MM.1S (cell line): ENCODE results near the gene LRG1.

Experiments
- EZH2phosphoT487 ChIP-seq: fragments of 300-600 bp; sonication (generic); IDR thresholded peaks from 2 replicates; pipeline ENCODE4 v1.6.1; 2018; ENCODE audit warnings: antibody characterized with exemption, low read length
- TF ChIP-seq, protein P1 (sequence below): fragments of 300-600 bp; sonication (generic); IDR thresholded peaks from 2 replicates; pipeline ENCODE4 v1.5.1; 2016; ENCODE audit warnings: antibody characterized with exemption, low read length, mixed read lengths

GRCh38 chr19:4510435-4511255, 29.2 kb downstream of the LRG1 start:
- TF ChIP-seq, protein P1, sequence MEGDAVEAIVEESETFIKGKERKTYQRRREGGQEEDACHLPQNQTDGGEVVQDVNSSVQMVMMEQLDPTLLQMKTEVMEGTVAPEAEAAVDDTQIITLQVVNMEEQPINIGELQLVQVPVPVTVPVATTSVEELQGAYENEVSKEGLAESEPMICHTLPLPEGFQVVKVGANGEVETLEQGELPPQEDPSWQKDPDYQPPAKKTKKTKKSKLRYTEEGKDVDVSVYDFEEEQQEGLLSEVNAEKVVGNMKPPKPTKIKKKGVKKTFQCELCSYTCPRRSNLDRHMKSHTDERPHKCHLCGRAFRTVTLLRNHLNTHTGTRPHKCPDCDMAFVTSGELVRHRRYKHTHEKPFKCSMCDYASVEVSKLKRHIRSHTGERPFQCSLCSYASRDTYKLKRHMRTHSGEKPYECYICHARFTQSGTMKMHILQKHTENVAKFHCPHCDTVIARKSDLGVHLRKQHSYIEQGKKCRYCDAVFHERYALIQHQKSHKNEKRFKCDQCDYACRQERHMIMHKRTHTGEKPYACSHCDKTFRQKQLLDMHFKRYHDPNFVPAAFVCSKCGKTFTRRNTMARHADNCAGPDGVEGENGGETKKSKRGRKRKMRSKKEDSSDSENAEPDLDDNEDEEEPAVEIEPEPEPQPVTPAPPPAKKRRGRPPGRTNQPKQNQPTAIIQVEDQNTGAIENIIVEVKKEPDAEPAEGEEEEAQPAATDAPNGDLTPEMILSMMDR = no peak
- no peak for TF ChIP-seq EZH2phosphoT487
